CD8-positive, alpha-beta memory T cell (primary cell): ENCODE data around the gene WNT7A. TPM values are rescaled to one million over a fixed set of nuclear protein-coding genes. Genes with fewer than 3 reads are reported as not detected.

Experiments
- CTCF ChIA-PET: fragments of 350-600 bp; sonication (Branson Sonifier 250); formaldehyde crosslinking; loops from one replicate; lab custom pipeline; 2021; ENCODE audit warnings: antibody characterized with exemption; lab: Charles Lee
- POLR2A ChIA-PET: fragments of 350-600 bp; sonication (Branson Sonifier 250); formaldehyde crosslinking; loops from one replicate; lab custom pipeline; 2021; ENCODE audit warnings: antibody characterized with exemption; lab: Charles Lee
- DNase-seq, 5 donors: peaks; one replicate each; pipeline versions ENCODE4 v3.0.0 to v3.0.0-alpha.2; 2020 to 2022; ENCODE audit warnings: mixed read lengths in 1 of 5
- H3K27ac ChIP-seq: one replicate; pipeline ENCODE4 v1.7.0; 2013; ENCODE audit warnings: low read depth, mild to moderate bottlenecking, low read length, moderate library complexity
- H3K27me3 ChIP-seq: 2 replicates; pipeline ENCODE4 v1.7.0; 2013; ENCODE audit warnings: low read length, mild to moderate bottlenecking; ENCODE audit not compliant: insufficient read depth, poor library complexity, severe bottlenecking
- H3K36me3 ChIP-seq: 2 replicates; pipeline ENCODE4 v1.7.0; 2013; ENCODE audit warnings: mild to moderate bottlenecking, low read length, moderate library complexity; ENCODE audit not compliant: insufficient read depth
- H3K4me1 ChIP-seq: 2 replicates; pipeline ENCODE4 v1.7.0; 2013; ENCODE audit warnings: mild to moderate bottlenecking, low read length, moderate library complexity; ENCODE audit not compliant: insufficient read depth
- H3K4me3 ChIP-seq: 2 replicates; pipeline ENCODE4 v1.7.0; 2013; ENCODE audit warnings: mild to moderate bottlenecking, low read length
- H3K9me3 ChIP-seq: 2 replicates; pipeline ENCODE4 v1.7.0; 2013; ENCODE audit warnings: mild to moderate bottlenecking, low read length
- H3K27ac Mint-ChIP-seq, 8 donors: one replicate each; pipeline ENCODE4 v1.8.0; 2020 to 2021; ENCODE audit warnings: mixed read lengths in 8 of 8, mild to moderate bottlenecking in 6 of 8, inconsistent platforms in 3 of 8, moderate library complexity in 3 of 8
- H3K27me3 Mint-ChIP-seq, 2 donors: one replicate each; pipeline ENCODE4 v1.8.0; 2020 to 2021; ENCODE audit warnings: mixed read lengths in 2 of 2, mild to moderate bottlenecking in 1 of 2, moderate library complexity in 1 of 2
- H3K36me3 Mint-ChIP-seq, 3 donors: one replicate each; pipeline ENCODE4 v1.8.0; 2020 to 2021; ENCODE audit warnings: mixed read lengths in 3 of 3, inconsistent platforms in 1 of 3, mild to moderate bottlenecking in 1 of 3
- H3K4me1 Mint-ChIP-seq, 3 donors: one replicate each; pipeline ENCODE4 v1.8.0; 2020 to 2021; ENCODE audit warnings: mixed read lengths in 3 of 3, inconsistent platforms in 1 of 3, mild to moderate bottlenecking in 1 of 3
- H3K4me3 Mint-ChIP-seq, 7 donors: one replicate each; pipeline ENCODE4 v1.8.0; 2020 to 2021; ENCODE audit warnings: mixed read lengths in 7 of 7, mild to moderate bottlenecking in 6 of 7, moderate library complexity in 4 of 7, inconsistent platforms in 2 of 7
- H3K9me3 Mint-ChIP-seq, 5 donors: one replicate each; pipeline ENCODE4 v1.8.0; 2020 to 2022; ENCODE audit warnings: mixed read lengths in 5 of 5, mild to moderate bottlenecking in 3 of 5, moderate library complexity in 2 of 5, inconsistent platforms in 1 of 5
- polyA plus RNA-seq: library from polyadenylated mRNA; unstranded; fragments of 300-500 nt; fragmentation: Illumina TruSeq; gene quantifications from one replicate; pipeline ENCODE4 v1.2.3, GENCODE V29; 2021
- total RNA-seq, 2 experiments: library from RNA; stranded (reverse); gene quantifications; one replicate each; pipeline ENCODE4 v1.2.3, GENCODE V29; 2021

WNT7A gene
- total and polyA plus RNA-seq, 3 experiments from 2014 or later: 0.31 to 1.5 (median 0.38) TPM

- peaks cover 3 to 12% (median 8%) of the 10 kb centered on the region in 5 donors for H3K9me3 Mint-ChIP-seq
- Histone ChIP-seq H3K4me3 (no peak overlapping the region), H3K4me1 (no peaks in the 10 kb centered on the region), H3K36me3 (no peaks in the 10 kb centered on the region), H3K9me3 (no peaks in the 10 kb centered on the region), H3K27ac (no peak overlapping the region), H3K27me3 (no peaks in the 10 kb centered on the region)
- peaks cover 13 to 14% of the 10 kb centered on the region in 2 donors for H3K27me3 Mint-ChIP-seq
- peaks cover 0 to 6% (median 0%) of the 10 kb centered on the region in 3 donors for H3K4me1 Mint-ChIP-seq
- no peak overlapping the region for H3K27ac Mint-ChIP-seq
- no peak overlapping the region for H3K4me3 Mint-ChIP-seq
- ChIA-PET CTCF (no interaction called here), POLR2A (no interaction called here)
- DNase-seq: no peak
- no peaks in the 10 kb centered on the region for H3K36me3 Mint-ChIP-seq
Measured at GRCh38 chr3:13767030-13767429, 112.8 kb downstream of the WNT7A start.

Other genes with a start within 250 kb of the WNT7A start
- gene CHCHD4, start 244.8 kb upstream of the WNT7A start, total RNA-seq: 10 to 100 TPM; 21.7 to 21.8 TPM
- gene CHCHD4, start 244.8 kb upstream of the WNT7A start, polyA plus RNA-seq: 13.9 TPM
- gene TMEM43, start 245.0 kb upstream of the WNT7A start, total RNA-seq: 10 to 100 TPM; 48.8 to 49.4 TPM
- gene TMEM43, start 245.0 kb upstream of the WNT7A start, polyA plus RNA-seq: 75.3 TPM